NB4 (cell line): ENCODE measurements around the gene ITGA8.

Experiments used
- MYC ChIP-seq: IDR thresholded peaks from 2 replicates; pipeline ENCODE4 v1.6.1; 2011; ENCODE audit warnings: low read depth, low read length
- POLR2A ChIP-seq: IDR thresholded peaks from 2 replicates; pipeline ENCODE4 v1.6.1; 2011; ENCODE audit warnings: mild to moderate bottlenecking; ENCODE audit not compliant: insufficient read length; ENCODE audit errors: extremely low read depth
- TF ChIP-seq, protein P1 (sequence below): IDR thresholded peaks from one replicate; pipeline ENCODE4 v1.5.1; 2012; ENCODE audit warnings: low read depth, low read length

- TF ChIP-seq, protein P1, sequence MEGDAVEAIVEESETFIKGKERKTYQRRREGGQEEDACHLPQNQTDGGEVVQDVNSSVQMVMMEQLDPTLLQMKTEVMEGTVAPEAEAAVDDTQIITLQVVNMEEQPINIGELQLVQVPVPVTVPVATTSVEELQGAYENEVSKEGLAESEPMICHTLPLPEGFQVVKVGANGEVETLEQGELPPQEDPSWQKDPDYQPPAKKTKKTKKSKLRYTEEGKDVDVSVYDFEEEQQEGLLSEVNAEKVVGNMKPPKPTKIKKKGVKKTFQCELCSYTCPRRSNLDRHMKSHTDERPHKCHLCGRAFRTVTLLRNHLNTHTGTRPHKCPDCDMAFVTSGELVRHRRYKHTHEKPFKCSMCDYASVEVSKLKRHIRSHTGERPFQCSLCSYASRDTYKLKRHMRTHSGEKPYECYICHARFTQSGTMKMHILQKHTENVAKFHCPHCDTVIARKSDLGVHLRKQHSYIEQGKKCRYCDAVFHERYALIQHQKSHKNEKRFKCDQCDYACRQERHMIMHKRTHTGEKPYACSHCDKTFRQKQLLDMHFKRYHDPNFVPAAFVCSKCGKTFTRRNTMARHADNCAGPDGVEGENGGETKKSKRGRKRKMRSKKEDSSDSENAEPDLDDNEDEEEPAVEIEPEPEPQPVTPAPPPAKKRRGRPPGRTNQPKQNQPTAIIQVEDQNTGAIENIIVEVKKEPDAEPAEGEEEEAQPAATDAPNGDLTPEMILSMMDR, result no peak
- TF ChIP-seq POLR2A (no peak), MYC (no peak)
Observed at GRCh38 chr10:15636446-15636845, 83.3 kb downstream of the ITGA8 start.
